Lung microvascular endothelial cell (primary cell): ENCODE measurements around the gene ZDHHC14. TPM values are rescaled to one million over a fixed set of nuclear protein-coding genes. Genes with fewer than 3 reads are reported as not detected.
"Not testable (repeated sequence)": the region's sequence is repeated elsewhere in the genome, so short reads cannot be mapped to it uniquely, and the experiment has no call there.

Experiments used
- DNase-seq, 2 donors: peaks; one replicate each; pipeline versions ENCODE4 v3.0.0 to v3.0.0-alpha.2; 2010; ENCODE audit warnings: low read depth in 2 of 2
- total RNA-seq: library from RNA; depleted of rRNA; stranded (reverse); fragments of >200 nt; gene quantifications from 2 replicates; pipeline ENCODE4 v1.2.1, GENCODE V29; 2014

The ZDHHC14 gene
- total RNA-seq, 1 donor from 2014 or later: 56.0 TPM

DNA sequence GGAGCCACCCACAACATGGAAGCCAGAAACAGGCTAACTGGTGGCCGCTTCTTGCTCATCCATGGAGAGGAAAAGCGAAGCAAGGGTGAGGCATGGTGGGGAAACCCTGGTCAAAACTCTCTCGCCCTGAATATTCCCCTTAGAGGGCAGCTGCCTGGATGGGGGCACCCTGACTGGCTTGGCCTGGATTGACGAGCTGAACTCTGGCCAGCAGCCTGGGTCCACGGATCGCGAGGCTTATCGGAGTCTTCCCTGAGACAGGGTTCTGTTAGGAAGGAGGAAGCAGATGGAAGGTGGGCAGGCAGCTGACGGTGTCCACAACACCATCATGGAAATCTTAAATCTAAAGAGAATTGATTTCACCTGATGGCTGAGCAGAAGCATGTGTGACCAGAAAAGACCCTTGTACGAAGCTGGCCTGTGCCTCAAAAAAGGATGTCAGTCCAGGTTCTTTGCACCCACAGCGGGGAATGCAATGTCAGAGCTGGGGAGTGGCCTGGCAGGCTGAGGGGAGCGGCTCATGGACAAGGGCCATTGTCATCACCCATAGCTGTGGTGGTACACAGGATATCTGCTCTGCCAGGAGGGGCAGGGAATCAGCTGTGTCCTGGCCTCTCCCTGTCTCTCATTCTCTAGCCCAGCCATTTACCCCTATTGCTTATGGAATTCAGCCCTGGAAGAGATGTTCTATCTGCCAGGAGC is 332.6 kb downstream of the ZDHHC14 start:
- no peak for DNase-seq

GRCh38 chr6:157714153-157714490 is 333.1 kb downstream of the ZDHHC14 start:
- no peak for DNase-seq

DNA sequence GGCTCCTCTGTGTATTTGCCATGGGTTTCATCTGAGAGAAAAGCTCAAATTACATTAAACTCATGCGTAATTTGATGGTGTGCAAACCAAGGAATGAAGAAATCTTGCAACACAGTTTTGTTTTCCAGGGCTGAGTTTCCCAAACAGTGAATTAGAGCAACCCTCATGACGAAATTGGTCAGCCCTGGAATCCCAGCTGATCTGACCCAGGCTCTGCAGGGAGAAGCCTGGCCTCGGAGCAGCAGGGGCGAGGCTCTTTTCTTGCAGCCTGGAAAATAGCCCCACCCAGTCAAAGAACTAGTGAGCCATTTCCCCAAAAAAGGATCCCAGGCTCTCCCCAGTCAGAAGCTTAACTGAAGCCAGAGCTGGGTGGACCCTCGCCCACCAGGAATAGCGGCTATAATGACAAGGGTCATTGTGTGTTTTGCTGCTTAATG is 334.8 kb downstream of the ZDHHC14 start:
- no peak for DNase-seq

- DNase-seq: no peak
Observed at GRCh38 chr6:157716251-157716995, 335.4 kb downstream of the ZDHHC14 start.

- peak in 1 of 2 donors; percentile 12 for DNase-seq
Observed at GRCh38 chr6:157717340-157717748, 336.4 kb downstream of the ZDHHC14 start.

DNA sequence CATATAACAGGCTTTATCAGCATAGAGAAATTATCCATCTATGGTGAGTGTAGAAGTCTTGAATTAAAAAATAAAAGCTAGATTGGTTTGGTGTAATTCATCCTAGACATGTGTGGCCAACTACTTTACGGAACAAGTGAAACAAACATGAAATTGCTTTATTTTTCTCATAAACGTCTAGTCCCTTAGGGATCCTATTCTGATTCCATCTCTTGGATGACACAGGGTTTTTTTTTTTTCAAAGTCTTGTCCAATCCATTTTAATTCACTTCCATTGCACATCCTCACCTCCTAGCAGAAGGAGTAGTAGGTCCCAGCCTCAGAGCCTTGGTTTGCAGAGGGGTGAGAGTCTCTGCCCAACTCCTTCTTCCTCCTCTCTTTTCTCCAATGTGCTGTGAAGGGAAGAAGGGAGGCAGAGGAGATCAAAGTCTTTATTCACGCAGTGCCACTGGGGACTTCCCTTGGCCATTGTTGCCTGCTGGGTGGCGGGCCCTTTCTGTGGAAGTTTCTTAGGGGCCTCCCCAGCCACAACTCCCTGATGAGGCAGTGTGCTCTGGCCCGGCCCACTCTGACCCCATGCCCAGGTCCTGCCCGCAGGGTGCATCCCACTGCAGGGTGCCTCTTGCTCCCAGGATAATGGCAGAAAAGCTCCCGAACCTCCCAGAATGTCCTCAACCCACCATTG is 337.7 kb downstream of the ZDHHC14 start:
- DNase-seq: no peak

GRCh38 chr6:157720964-157721363 is 340.0 kb downstream of the ZDHHC14 start:
- DNase-seq: not testable (repeated sequence)

DNA sequence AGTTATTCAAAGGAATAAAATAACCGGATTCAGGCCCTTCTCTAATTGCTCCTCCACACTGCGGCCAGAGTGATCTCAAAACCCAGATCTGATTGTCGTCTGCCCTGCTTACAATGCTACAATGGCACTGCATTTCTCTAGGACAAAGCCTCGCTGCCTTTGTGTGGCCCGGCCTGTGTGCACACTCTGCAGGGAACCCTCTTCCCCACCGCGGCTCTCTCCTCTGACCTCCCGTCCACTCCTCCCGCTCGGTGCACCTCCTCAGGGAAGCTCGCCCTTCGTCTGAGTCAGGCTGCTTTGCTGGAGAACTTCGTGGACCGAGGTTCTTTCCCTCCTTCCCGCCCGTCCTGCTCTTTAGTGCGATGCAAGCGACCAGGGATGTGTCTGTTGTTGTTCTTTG is 340.4 kb downstream of the ZDHHC14 start:
- no peak for DNase-seq

- no peak for DNase-seq
Observed at GRCh38 chr6:157721830-157722229, 340.8 kb downstream of the ZDHHC14 start.

- no peak for DNase-seq
Observed at GRCh38 chr6:157723376-157723775, 342.4 kb downstream of the ZDHHC14 start.

DNA sequence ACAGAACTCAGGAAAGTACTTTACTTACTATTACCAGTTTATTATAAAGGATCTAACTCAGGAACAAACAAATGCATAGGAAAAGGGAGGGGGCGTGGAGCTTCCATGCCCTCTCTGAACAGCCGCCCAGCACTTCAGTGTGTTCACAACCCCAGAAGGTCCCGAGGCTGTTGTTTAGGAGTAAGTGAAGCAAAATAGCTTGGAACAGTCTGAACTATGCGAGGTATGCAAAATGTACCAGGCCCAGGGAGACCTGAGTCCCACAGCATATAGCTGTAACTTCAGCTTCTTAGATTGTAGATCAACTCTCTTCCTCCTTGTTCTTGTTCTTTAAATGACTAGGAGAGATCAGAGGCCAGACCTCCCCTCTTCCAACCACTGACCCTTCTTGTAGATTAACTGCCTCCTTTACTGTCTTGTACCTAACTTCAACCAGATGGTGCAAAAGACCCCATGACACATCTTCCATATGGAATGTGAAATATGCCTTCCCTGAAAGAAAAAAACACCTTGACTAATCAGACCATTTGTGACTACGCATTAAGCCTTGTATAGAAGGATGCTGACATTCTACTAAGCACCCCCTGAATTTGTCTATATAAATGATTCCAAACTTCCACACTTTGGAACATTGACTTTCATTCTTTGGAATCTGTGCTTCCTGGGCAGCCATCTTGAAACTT is 343.3 kb downstream of the ZDHHC14 start:
- no peak for DNase-seq

- DNase-seq: no peak
Observed at GRCh38 chr6:157724960-157725741, 344.2 kb downstream of the ZDHHC14 start.

GRCh38 chr6:157725836-157726235 is 344.8 kb downstream of the ZDHHC14 start:
- no peak for DNase-seq

DNA sequence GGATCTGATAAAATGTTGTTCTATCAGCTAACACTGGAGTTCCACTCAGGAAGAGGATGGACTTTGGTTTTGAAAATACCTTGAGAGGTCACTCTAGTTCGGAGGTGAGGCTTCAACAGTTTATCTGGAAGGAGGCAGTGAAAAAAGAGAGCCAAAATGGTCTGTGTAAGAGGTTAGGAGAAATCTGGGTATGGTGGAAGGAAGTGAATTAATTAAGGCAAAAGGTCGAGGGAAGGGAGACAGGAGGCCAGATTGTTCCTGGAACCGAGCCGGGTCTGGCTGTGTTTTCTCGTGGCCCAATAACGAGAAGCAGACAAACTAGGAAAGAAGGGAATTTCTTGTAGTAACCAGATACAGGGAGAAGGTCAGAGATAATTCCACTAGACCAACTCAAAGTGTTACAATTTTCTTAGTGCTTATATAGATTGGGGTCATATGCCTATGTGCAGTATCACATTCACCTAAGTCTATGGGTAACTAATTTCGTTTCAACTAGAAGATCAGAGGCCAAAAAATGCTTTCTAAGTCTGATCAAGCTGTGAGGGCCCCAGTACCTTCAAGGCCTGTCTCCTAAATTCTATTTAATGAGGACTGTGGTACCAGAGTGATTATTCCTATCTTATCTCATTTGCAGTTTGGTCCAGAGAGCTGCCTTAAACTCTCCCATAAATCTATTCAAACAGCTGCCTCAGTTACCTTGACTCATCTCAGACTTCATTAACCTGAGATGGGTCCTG is 346.1 kb downstream of the ZDHHC14 start:
- DNase-seq: peak; percentile 7 to 78

Other genes with a start within 250 kb of the ZDHHC14 start
- 5.0 and 5.2 TPM in 2 replicates for gene TMEM242, start 57.7 kb upstream of the ZDHHC14 start, total RNA-seq